HG02610 (cell line): Measurements from ENCODE around the gene SIGLEC7.

Experiments
- ATAC-seq: cut with Tn5 transposase; IDR thresholded peaks from one replicate; pipeline ENCODE4 v1.9.1; 2021; ENCODE audit warnings: mild to moderate bottlenecking, moderate library complexity; ENCODE audit not compliant: unreplicated experiment

The SIGLEC7 gene

GRCh38 chr19:51142119-51142518 lies at the start of gene SIGLEC7:
SIGLEC7 (plus strand) TSS chr19:51142301; CDS start chr19:51142370, 69 bp downstream.
- ATAC-seq, result no peak

GRCh38 chr19:51093101-51093500 lies 49.0 kb upstream of the SIGLEC7 start:
- ATAC-seq, result no peak

- ATAC-seq, result no peak
Observed at GRCh38 chr19:51093510-51094345, 48.4 kb upstream of the SIGLEC7 start.

- ATAC-seq, result no peak
Observed at GRCh38 chr19:51094696-51095279, 47.3 kb upstream of the SIGLEC7 start.

GRCh38 chr19:51096473-51097165 lies 45.5 kb upstream of the SIGLEC7 start:
- no peak for ATAC-seq

GRCh38 chr19:51097166-51097738 lies 44.8 kb upstream of the SIGLEC7 start:
- ATAC-seq, result no peak

- ATAC-seq, result no peak
Observed at GRCh38 chr19:51097796-51098195, 44.3 kb upstream of the SIGLEC7 start.

GRCh38 chr19:51098365-51099046 lies 43.6 kb upstream of the SIGLEC7 start:
- no peak for ATAC-seq

- ATAC-seq, result no peak
Observed at GRCh38 chr19:51099047-51099382, 43.1 kb upstream of the SIGLEC7 start.

- no peak for ATAC-seq
Observed at GRCh38 chr19:51100601-51101000, 41.5 kb upstream of the SIGLEC7 start.

GRCh38 chr19:51101171-51101865 lies 40.8 kb upstream of the SIGLEC7 start:
- ATAC-seq, result no peak

GRCh38 chr19:51102991-51103390 lies 39.1 kb upstream of the SIGLEC7 start:
- ATAC-seq, result no peak

GRCh38 chr19:51103926-51104341 lies 38.2 kb upstream of the SIGLEC7 start:
- ATAC-seq, result no peak

GRCh38 chr19:51107406-51108065 lies 34.6 kb upstream of the SIGLEC7 start:
- no peak for ATAC-seq

- peak; percentile 92 for ATAC-seq
Observed at GRCh38 chr19:51108066-51108804, 33.9 kb upstream of the SIGLEC7 start, which contains the start of gene CTU1. CTU1 (minus strand) TSS chr19:51108409; CDS start chr19:51104569, 3,840 bp downstream.

GRCh38 chr19:51108805-51109146 lies 33.3 kb upstream of the SIGLEC7 start:
- peak; percentile 33 for ATAC-seq

- no peak for ATAC-seq
Observed at GRCh38 chr19:51110666-51110971, 31.5 kb upstream of the SIGLEC7 start.

GRCh38 chr19:51111606-51112005 lies 30.5 kb upstream of the SIGLEC7 start:
- no peak for ATAC-seq

- ATAC-seq, result no peak
Observed at GRCh38 chr19:51114087-51114729, 27.9 kb upstream of the SIGLEC7 start.
